GM12878 (cell line): Measurements from ENCODE around the gene DYNLT2B.

ENCODE experiments used
- CBX5 ChIP-seq: sonication (generic); IDR thresholded peaks from 2 replicates; pipeline ENCODE4 v1.6.1; 2016; ENCODE audit warnings: low read depth, moderate library complexity, mild to moderate bottlenecking, inconsistent platforms
- CREM ChIP-seq: IDR thresholded peaks from 2 replicates; pipeline ENCODE4 v1.6.1; 2014; ENCODE audit warnings: antibody characterized with exemption, low read depth
- CTCF ChIP-seq, 3 experiments: IDR thresholded peaks in 2 of 3; conservative IDR thresholded peaks in 1 of 3; 2 replicates each; pipeline ENCODE4 v1.5.1; 2011; ENCODE audit warnings: low read depth in 3 of 3, low read length in 3 of 3, mild to moderate bottlenecking in 3 of 3, control low read depth in 2 of 3, moderate library complexity in 2 of 3, inconsistent platforms in 1 of 3, mixed read lengths in 1 of 3; ENCODE audit not compliant: control insufficient read depth in 2 of 3, insufficient read depth in 1 of 3; ENCODE audit errors: extremely low read depth in 1 of 3
- MTA3 ChIP-seq: IDR thresholded peaks from 2 replicates; pipeline ENCODE4 v1.6.1; 2012; ENCODE audit warnings: low read length, inconsistent platforms, borderline replicate concordance
- SUPT20H ChIP-seq: IDR thresholded peaks from 2 replicates; pipeline ENCODE4 v1.6.1; 2011; ENCODE audit warnings: low read depth, mild to moderate bottlenecking, low read length, moderate library complexity, borderline replicate concordance; ENCODE audit not compliant: control insufficient read depth
- USF1 ChIP-seq: IDR thresholded peaks from 2 replicates; pipeline ENCODE4 v1.6.1; 2011; ENCODE audit warnings: borderline replicate concordance, low read depth, mild to moderate bottlenecking, moderate library complexity, mixed read lengths, low read length; ENCODE audit not compliant: insufficient read depth; ENCODE audit errors: extremely low read length

GRCh38 chr3:196332168-196332567, 14.1 kb upstream of the DYNLT2B start:
- TF ChIP-seq MTA3 = no peak
- TF ChIP-seq CREM = no peak
- no peak for TF ChIP-seq CTCF (IDR thresholded peaks at IDR 0.05 in 2 of 3, conservative IDR thresholded peaks at IDR 0.05 in 1 of 3; ENCODE audit: control insufficient read depth in 2 of 3, extremely low read depth in 1 of 3, insufficient read depth in 1 of 3, low read depth in 3 of 3, low read length in 3 of 3)
- no peak for TF ChIP-seq SUPT20H
- no peak for TF ChIP-seq USF1
- no peak for TF ChIP-seq CBX5
